ENCODE results near the gene SPATA13. TPM values are rescaled to one million over a fixed set of nuclear protein-coding genes. Genes with fewer than 3 reads are reported as not detected.

SPATA13 gene
- total RNA-seq, 4 donors from 2014 or later, result 10.0 to 24.6 (median 13.4) TPM

- Histone ChIP-seq H3K27ac (no peak overlapping the region), H3K27me3 (no peaks in the 10 kb centered on the region), H3K4me3 (no peak overlapping the region), H3K36me3 (no peaks in the 10 kb centered on the region), H3K9me3 (no peaks in the 10 kb centered on the region), H3K4me1 (no peaks in the 10 kb centered on the region)
- TF ChIP-seq POLR2A (IDR thresholded peaks at IDR 0.05) (no peak), POLR2AphosphoS5 (IDR thresholded peaks at IDR 0.05) (no peak)
- 90 to 93% methylated on average over 5 of the region's 5 CpGs for WGBS, 2 donors (ENCODE audit: low coverage in 1 of 2)
- no peak for ATAC-seq
These were observed 20.3 kb downstream of the SPATA13 start for GRCh38 chr13:24180750-24181377.

GRCh38 chr13:24181991-24182702 lies 21.6 kb downstream of the SPATA13 start:
- Histone ChIP-seq H3K27me3 (no peaks in the 10 kb centered on the region), H3K27ac (no peak overlapping the region), H3K36me3 (no peaks in the 10 kb centered on the region), H3K9me3 (no peaks in the 10 kb centered on the region), H3K4me3 (no peak overlapping the region), H3K4me1 (no peaks in the 10 kb centered on the region)
- no peak for ATAC-seq
- 84 to 90% methylated on average over 4 of the region's 4 CpGs for WGBS, 2 donors (ENCODE audit: low coverage in 1 of 2)
- no peak for TF ChIP-seq CTCF (IDR thresholded peaks at IDR 0.05)

GRCh38 chr13:24182703-24183081 lies 22.2 kb downstream of the SPATA13 start:
- WGBS, 2 donors (ENCODE audit: low coverage in 1 of 2), result 100% methylated on average over 2 of the region's 3 CpGs; no CpG with 5 or more reads in 1 of the 2 donors
- Histone ChIP-seq H3K4me3 (no peak overlapping the region), H3K4me1 (no peaks in the 10 kb centered on the region), H3K27me3 (no peaks in the 10 kb centered on the region), H3K27ac (no peak overlapping the region), H3K9me3 (no peaks in the 10 kb centered on the region), H3K36me3 (no peaks in the 10 kb centered on the region)
- ATAC-seq, result no peak
- no peak for TF ChIP-seq POLR2A (IDR thresholded peaks at IDR 0.05)

GRCh38 chr13:24183741-24184182 lies 23.2 kb downstream of the SPATA13 start:
- Histone ChIP-seq H3K9me3 (peaks cover 0 to 10% (median 0%) of the 10 kb centered on the region in 3 donors), H3K4me3 (no peak overlapping the region), H3K4me1 (no peaks in the 10 kb centered on the region), H3K27me3 (no peaks in the 10 kb centered on the region), H3K36me3 (no peaks in the 10 kb centered on the region), H3K27ac (no peak overlapping the region)
- WGBS, 2 donors (ENCODE audit: low coverage in 1 of 2), result 94 to 100% methylated on average over 3 to 6 of the region's 9 CpGs
- no peak for ATAC-seq
- TF ChIP-seq EP300 (IDR thresholded peaks at IDR 0.05) (no peak), POLR2AphosphoS5 (IDR thresholded peaks at IDR 0.05) (no peak), POLR2A (IDR thresholded peaks at IDR 0.05) (no peak), CTCF (IDR thresholded peaks at IDR 0.05) (no peak)

GRCh38 chr13:24184265-24184841 lies 23.8 kb downstream of the SPATA13 start:
- H3K9me3 ChIP-seq, result peaks cover 0 to 15% (median 0%) of the 10 kb centered on the region in 3 donors
- no peak overlapping the region for H3K4me3 ChIP-seq
- no peaks in the 10 kb centered on the region for H3K4me1 ChIP-seq
- no peak overlapping the region for H3K27ac ChIP-seq
- 90 to 95% methylated on average over 3 to 4 of the region's 4 CpGs for WGBS, 2 donors (ENCODE audit: low coverage in 1 of 2)
- H3K36me3 ChIP-seq, result no peaks in the 10 kb centered on the region
- TF ChIP-seq EP300 (IDR thresholded peaks at IDR 0.05) (no peak), POLR2AphosphoS5 (IDR thresholded peaks at IDR 0.05) (no peak), POLR2A (IDR thresholded peaks at IDR 0.05) (no peak), CTCF (IDR thresholded peaks at IDR 0.05) (no peak)
- ATAC-seq, result no peak
- no peaks in the 10 kb centered on the region for H3K27me3 ChIP-seq

- WGBS, 2 donors (ENCODE audit: low coverage in 1 of 2), result 93 to 97% methylated on average over 10 to 11 of the region's 11 CpGs
- H3K36me3 ChIP-seq, result no peaks in the 10 kb centered on the region
- H3K4me1 ChIP-seq, result no peaks in the 10 kb centered on the region
- H3K27me3 ChIP-seq, result no peaks in the 10 kb centered on the region
- peaks cover 0 to 15% (median 0%) of the 10 kb centered on the region in 3 donors for H3K9me3 ChIP-seq
- H3K27ac ChIP-seq, result no peak overlapping the region
- no peak for ATAC-seq
- no peak for TF ChIP-seq CTCF (IDR thresholded peaks at IDR 0.05)
- TF ChIP-seq POLR2A (IDR thresholded peaks at IDR 0.05), result no peak
- no peak for TF ChIP-seq POLR2AphosphoS5 (IDR thresholded peaks at IDR 0.05)
- TF ChIP-seq EP300 (IDR thresholded peaks at IDR 0.05), result no peak
- H3K4me3 ChIP-seq, result no peak overlapping the region
These were observed 24.4 kb downstream of the SPATA13 start for GRCh38 chr13:24184882-24185281.
